RWPE1 (cell line): ENCODE data around the gene DNAJB8.

ENCODE experiments used
- CTCF ChIA-PET: fragments of 350-600 bp; sonication (Branson Sonifier 250); formaldehyde crosslinking; extraction: SDS; loops from one replicate; lab custom pipeline; 2021; lab: Yijun Ruan, JAX
- POLR2A ChIA-PET: fragments of 400-600 bp; formaldehyde crosslinking; extraction: SDS; loops from one replicate; lab custom pipeline; 2020; ENCODE audit warnings: antibody characterized with exemption; ENCODE audit not compliant: low non-redundant PET; lab: Yijun Ruan, JAX
- DNase-seq: peaks from one replicate; pipeline ENCODE4 v3.0.0; 2012; ENCODE audit warnings: low spot score
- H3K27ac ChIP-seq: fragments of 450-650 bp; 2 replicates; pipeline ENCODE4 v1.5.1; 2017
- CTCF ChIP-seq: fragments of 450-650 bp; conservative IDR thresholded peaks from 2 replicates; pipeline ENCODE4 v1.5.1; 2017; ENCODE audit warnings: low read depth, mild to moderate bottlenecking

Gene DNAJB8

GRCh38 chr3:128496019-128496601 is 29.4 kb upstream of the DNAJB8 start:
- no peak for DNase-seq
- H3K27ac ChIP-seq, result no peak overlapping the region
- POLR2A ChIA-PET, result no interaction called here
- CTCF ChIA-PET, result interaction anchor here (0.9 kb wide), 1 partner anchor 88 kb away, joined by 3 read pairs; no protein-coding TSS in a partner anchor
- no peak for TF ChIP-seq CTCF

- H3K27ac ChIP-seq, result no peak overlapping the region
- TF ChIP-seq CTCF, result no peak
- ChIA-PET CTCF (no interaction called here), POLR2A (no interaction called here)
- DNase-seq, result no peak
Observed at GRCh38 chr3:128495435-128495970, 28.8 kb upstream of the DNAJB8 start.

- H3K27ac ChIP-seq, result no peak overlapping the region
- ChIA-PET CTCF (no interaction called here), POLR2A (no interaction called here)
- DNase-seq, result no peak
- no peak for TF ChIP-seq CTCF
Observed at GRCh38 chr3:128494367-128494650, 27.6 kb upstream of the DNAJB8 start.

GRCh38 chr3:128493570-128494366 is 27.1 kb upstream of the DNAJB8 start:
- no peak for DNase-seq
- TF ChIP-seq CTCF, result no peak
- H3K27ac ChIP-seq, result no peak overlapping the region
- ChIA-PET CTCF (no interaction called here), POLR2A (no interaction called here)

GRCh38 chr3:128492671-128493569 is 26.2 kb upstream of the DNAJB8 start, which contains the start of gene GATA2:
TSS of gene GATA2 (minus strand) at chr3:128493201. CDS start at chr3:128487031, 6,170 bp downstream.
- TF ChIP-seq CTCF, result peak; percentile 17; the same call in 1 of the 2 replicates
- H3K27ac ChIP-seq, result no peak within 1 kb of the TSS
- ChIA-PET CTCF (no interaction called here), POLR2A (no interaction called here)
- DNase-seq, result no peak
